ENCODE measurements around the gene AAR2.

AAR2 gene

DNA sequence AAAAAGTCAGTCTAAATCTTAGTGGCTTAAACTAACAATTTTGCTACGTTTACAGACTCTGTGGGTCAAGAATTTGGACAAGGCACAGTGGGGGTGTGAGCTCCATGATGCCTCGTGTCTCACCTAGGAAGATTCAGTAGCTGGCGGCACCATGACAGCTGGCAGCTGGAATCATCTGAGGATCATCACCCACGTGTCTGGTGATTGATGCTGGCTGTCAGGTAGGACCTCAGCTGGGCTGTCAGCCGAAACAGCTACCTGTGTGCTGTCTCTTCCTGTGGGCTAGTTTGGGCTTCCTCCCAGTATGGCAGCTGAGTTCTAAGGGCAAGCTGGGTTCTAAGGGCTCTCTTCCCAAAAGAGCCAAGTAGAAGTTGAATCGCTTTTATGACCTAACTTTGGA is 43.5 kb downstream of the AAR2 start:
- DNase-seq (ENCODE audit: low read depth), result no peak

DNA sequence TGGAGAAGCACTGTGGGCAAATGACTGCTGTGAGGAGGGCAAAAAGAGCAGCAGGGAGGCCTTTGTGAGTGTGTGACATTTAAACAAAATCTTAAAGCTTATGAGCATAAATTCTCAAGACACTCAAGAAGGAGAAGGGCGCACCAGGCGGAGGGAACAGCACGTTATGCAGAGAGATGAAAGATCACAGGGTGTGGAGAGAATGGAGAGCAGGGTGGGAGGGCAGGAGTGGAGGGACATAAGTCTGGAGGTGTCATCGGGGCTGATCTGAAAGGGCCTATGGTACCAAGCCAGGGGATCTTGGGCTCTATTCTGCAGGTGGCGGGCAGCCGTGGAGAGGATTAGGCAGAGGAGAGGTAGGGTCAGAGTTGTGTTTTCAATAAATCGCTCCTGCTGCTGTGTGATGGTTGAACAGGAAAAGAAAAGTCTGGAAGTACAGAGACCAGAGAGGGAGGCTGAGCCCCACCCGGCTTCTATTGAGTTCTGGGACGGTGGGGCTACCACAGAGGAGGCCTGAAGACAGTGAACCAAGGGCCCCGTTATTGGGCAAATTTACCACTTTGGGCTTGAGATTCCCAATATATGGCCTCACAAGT is 45.6 kb downstream of the AAR2 start:
- no peak for DNase-seq (ENCODE audit: low read depth)

DNA sequence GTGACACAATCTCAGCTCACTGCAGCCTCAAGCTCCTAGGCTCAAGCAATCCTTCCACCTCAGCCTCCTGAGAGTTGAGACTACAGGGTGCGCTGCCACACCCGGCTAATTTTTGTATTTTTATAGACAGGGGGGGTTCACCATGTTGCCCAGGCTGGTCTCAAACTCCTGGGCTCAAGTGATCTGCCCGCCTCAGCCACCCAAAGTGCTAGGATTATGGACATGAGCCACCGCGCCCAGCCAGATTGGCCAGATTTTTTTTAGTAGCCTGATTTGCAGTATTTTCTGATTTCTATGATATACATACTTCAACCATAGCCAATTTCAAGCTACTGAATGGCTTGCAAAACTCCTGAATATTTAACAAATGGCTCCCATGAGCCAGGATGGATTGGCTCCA is 48.5 kb downstream of the AAR2 start:
- no peak for DNase-seq (ENCODE audit: low read depth)

GRCh38 chr20:36285746-36286447 is 49.6 kb downstream of the AAR2 start:
- no peak for DNase-seq (ENCODE audit: low read depth)

- DNase-seq (ENCODE audit: low read depth), result no peak
Measured at GRCh38 chr20:36297656-36298055, 61.4 kb downstream of the AAR2 start.

- no peak for DNase-seq (ENCODE audit: low read depth)
Measured at GRCh38 chr20:36298061-36298460, 61.8 kb downstream of the AAR2 start.

GRCh38 chr20:36298795-36299339 is 62.6 kb downstream of the AAR2 start:
- no peak for DNase-seq (ENCODE audit: low read depth)

DNA sequence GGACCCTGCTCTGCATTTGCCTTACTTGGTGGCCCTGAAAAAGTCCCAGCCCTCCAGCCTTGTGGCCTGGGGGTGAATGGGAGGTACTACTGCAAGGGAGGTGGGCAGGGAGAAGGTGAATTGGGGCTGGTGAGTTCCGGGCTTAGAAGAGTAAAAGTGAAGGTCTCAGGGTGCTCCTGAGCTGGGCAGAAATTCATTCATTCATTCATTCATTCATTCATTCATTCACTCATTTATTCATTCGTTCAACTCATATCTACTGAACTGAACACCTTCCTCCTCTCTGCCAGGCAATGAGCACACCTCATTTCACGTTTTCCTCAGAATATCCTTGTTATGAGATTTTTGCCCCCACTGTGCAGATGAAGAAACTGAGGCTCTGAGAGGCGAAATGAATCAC is 63.2 kb downstream of the AAR2 start:
- DNase-seq (ENCODE audit: low read depth), result no peak

DNA sequence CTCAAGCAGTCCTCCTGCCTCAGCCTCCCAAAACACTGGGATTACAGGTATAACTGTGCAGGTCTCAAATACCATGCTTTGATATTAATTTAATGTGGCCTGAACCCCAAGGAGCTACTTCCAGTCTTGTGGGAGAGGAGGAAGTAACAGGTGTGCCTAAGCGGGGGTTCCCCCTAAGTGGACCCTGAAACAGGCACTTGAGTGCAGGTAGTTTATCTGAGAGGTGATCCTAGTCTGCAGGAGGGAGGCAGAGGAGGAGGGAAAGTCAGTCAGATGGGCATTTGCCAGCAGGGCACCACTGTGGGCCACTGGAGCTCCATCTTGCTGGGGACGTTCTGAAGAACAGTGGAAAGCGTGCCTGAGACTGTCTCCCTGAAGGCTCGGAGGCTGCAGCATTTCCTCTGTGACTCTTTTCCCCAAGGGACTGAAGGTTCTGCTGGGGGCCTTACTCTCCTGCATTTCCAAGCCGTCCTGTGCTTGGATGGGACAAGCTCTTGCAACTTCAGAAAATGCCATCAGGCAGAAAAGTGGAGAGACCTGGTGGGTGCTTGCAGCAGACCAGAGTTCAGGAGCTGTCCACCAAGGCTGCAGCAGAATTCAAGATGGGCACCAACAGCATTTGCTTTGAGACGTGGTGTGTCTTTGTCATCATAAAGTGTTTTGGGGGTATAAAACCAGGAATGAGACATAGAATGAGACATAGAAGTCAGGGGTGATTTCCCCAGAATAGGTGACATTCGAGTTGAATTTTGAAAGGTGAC is 65.3 kb downstream of the AAR2 start:
- DNase-seq (ENCODE audit: low read depth), result no peak

DNA sequence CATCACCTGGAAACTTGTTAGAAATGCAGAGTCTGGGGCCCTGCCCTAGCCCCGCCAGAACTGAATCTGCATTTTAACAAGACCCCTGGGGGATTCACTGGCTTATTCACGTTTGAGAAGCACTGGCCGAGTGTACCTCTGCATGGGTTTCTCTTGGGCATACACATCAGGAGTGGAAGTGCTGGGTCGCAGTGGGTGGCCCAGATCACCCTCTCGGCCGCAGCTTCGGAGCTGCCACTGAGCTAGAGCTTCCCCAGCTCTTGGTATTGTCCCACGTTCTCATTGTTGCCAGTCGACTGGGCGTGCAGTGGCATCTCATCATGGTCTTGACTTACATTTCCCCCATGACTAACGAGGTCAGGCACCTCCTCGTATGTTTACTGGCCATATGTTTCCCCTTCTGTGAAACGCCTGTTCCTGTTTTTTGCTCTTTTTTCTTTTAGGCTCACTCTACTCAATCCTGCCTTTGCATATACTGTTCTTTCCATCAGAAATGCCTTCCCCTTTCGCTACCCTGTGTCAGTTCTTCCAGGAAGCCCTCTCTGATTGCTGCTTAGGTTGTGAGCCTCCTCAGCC is 66.8 kb downstream of the AAR2 start:
- no peak for DNase-seq (ENCODE audit: low read depth)

- no peak for DNase-seq (ENCODE audit: low read depth)
Measured at GRCh38 chr20:36303831-36304230, 67.6 kb downstream of the AAR2 start.

GRCh38 chr20:36304786-36305495 is 68.7 kb downstream of the AAR2 start:
- no peak for DNase-seq (ENCODE audit: low read depth)

- DNase-seq (ENCODE audit: low read depth), result no peak
Measured at GRCh38 chr20:36305602-36306551, 69.6 kb downstream of the AAR2 start, which contains the start of gene DLGAP4. Gene DLGAP4 (plus strand): TSS chr20:36306339. CDS start chr20:36431718, 125,379 bp downstream.
